HepG2 (cell line): ENCODE results near the gene ATAD3C. TPM values are rescaled to one million over a fixed set of nuclear protein-coding genes. Genes with fewer than 3 reads are reported as not detected.
A peak's percentile ranks its signal among the peaks of the same experiment; 100 is the strongest.

Experiments
- DNMT1 ChIP-seq: sonication (generic); formaldehyde crosslinking; IDR thresholded peaks from 2 replicates; pipeline ENCODE4 v1.5.1; 2020; ENCODE audit warnings: mild to moderate bottlenecking, missing genetic modification reagents
- ESRRA ChIP-seq: sonication (generic); formaldehyde crosslinking; IDR thresholded peaks from 2 replicates; pipeline ENCODE4 v1.5.1; 2020; ENCODE audit warnings: mild to moderate bottlenecking, low read depth, missing genetic modification reagents
- FOXA3 ChIP-seq: IDR thresholded peaks from 2 replicates; pipeline ENCODE4 v1.6.1; 2016; ENCODE audit warnings: missing genetic modification reagents, missing compliant biosample characterization
- GFI1 ChIP-seq: sonication (generic); formaldehyde crosslinking; IDR thresholded peaks from 2 replicates; pipeline ENCODE4 v1.5.0; 2020; ENCODE audit warnings: missing genetic modification reagents, mild to moderate bottlenecking, borderline replicate concordance
- MIXL1 ChIP-seq: IDR thresholded peaks from 2 replicates; pipeline ENCODE4 v1.6.1; 2016
- NFIB ChIP-seq: sonication (generic); formaldehyde crosslinking; IDR thresholded peaks from 2 replicates; pipeline ENCODE4 v1.9.0; 2021; ENCODE audit warnings: missing genetic modification reagents, mild to moderate bottlenecking, borderline replicate concordance
- NKX3-1 ChIP-seq: sonication (generic); formaldehyde crosslinking; IDR thresholded peaks from 2 replicates; pipeline ENCODE4 v1.5.0; 2020; ENCODE audit warnings: missing genetic modification reagents
- NR2F6 ChIP-seq, 2 experiments: IDR thresholded peaks; 2 replicates each; pipeline ENCODE4 v1.6.1; 2016; ENCODE audit warnings: antibody characterized with exemption in 1 of 2, mild to moderate bottlenecking in 1 of 2
- SOX5 ChIP-seq: IDR thresholded peaks from 2 replicates; pipeline ENCODE4 v1.6.1; 2016; ENCODE audit warnings: borderline replicate concordance
- ZFP62 ChIP-seq: sonication (generic); formaldehyde crosslinking; IDR thresholded peaks from 2 replicates; pipeline ENCODE4 v1.4.0; 2020; ENCODE audit warnings: missing genetic modification reagents
- ZNF431 ChIP-seq: sonication (generic); formaldehyde crosslinking; IDR thresholded peaks from 2 replicates; pipeline ENCODE4 v1.9.0; 2022; ENCODE audit warnings: missing genetic modification reagents, low read depth, mild to moderate bottlenecking, borderline replicate concordance
- ZNF644 ChIP-seq: IDR thresholded peaks from 2 replicates; pipeline ENCODE4 v1.6.1; 2016; ENCODE audit warnings: low read depth
- ZSCAN29 ChIP-seq: sonication (generic); formaldehyde crosslinking; conservative IDR thresholded peaks from 2 replicates; pipeline ENCODE4 v1.4.0; 2020; ENCODE audit warnings: mild to moderate bottlenecking, missing genetic modification reagents
- polyA plus RNA-seq, 8 experiments: library from polyadenylated mRNA; depleted of rRNA in 3 of 8; stranded (reverse) in 7 of 8; unstranded in 1 of 8; fragments of >200 nt; fragmentation: Illumina TruSeq in 4 of 8; extraction: Trizol in 4 of 8; gene quantifications; 2 replicates each; pipeline versions ENCODE4 v1.2.1 to v1.2.3, GENCODE V29; 2011 to 2016; ENCODE audit warnings: low read depth in 4 of 8, missing spikeins in 1 of 8, mixed read lengths in 1 of 8; ENCODE audit not compliant: insufficient read depth in 1 of 8
- total RNA-seq, 5 experiments: library from RNA; depleted of rRNA; stranded (reverse); fragments of >200 nt; fragmentation: Illumina TruSeq; extraction: Trizol; gene quantifications; 2 replicates each; pipeline ENCODE4 v1.2.3, GENCODE V29; 2016; ENCODE audit warnings: low read depth in 1 of 5
- TF ChIP-seq, protein P1 (sequence below): sonication (generic); formaldehyde crosslinking; IDR thresholded peaks from 2 replicates; pipeline ENCODE4 v1.5.1; 2020; ENCODE audit warnings: mild to moderate bottlenecking, missing genetic modification reagents, moderate library complexity
- TF ChIP-seq, protein P2 (sequence below): sonication (generic); formaldehyde crosslinking; IDR thresholded peaks from 2 replicates; pipeline ENCODE4 v1.4.0; 2020; ENCODE audit warnings: mild to moderate bottlenecking, missing genetic modification reagents
- TF ChIP-seq, protein P3 (sequence below): sonication (generic); formaldehyde crosslinking; IDR thresholded peaks from 2 replicates; pipeline ENCODE4 v1.4.0; 2020; ENCODE audit warnings: missing genetic modification reagents

The ATAD3C gene
- total and polyA plus RNA-seq, 2 of the 13 experiments (the other 11 are each of a cell fraction or from before 2014, with no cell fraction given) = 2.4 to 3.2 TPM

DNA sequence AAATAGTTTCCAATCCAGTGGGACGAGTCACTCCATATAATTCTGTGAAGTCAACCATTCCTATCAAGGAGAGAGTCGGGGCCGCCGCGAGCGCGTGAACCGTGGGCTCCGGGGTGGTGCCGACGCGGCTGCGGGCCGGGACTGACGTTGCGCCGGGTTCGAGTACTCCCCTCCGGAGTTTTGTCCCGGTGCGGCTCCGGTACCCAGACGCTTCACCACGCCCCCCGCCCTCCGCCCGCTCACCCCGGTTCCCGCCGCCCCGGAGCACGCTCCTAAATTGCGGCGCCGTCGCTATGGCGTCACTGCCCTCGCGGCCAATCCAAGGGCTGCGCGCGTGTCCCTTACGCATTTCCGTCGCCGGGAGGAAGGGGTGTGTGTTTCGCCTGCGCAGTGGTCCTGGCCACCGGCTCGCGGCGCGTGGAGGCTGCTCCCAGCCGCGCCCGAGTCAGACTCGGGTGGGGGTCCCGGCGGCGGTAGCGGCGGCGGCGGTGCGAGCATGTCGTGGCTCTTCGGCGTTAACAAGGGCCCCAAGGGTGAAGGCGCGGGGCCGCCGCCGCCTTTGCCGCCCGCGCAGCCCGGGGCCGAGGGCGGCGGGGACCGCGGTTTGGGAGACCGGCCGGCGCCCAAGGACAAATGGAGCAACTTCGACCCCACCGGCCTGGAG lies 22.0 kb downstream of the ATAD3C start, which contains the start of gene ATAD3B (continued):
- TF ChIP-seq, protein P1, sequence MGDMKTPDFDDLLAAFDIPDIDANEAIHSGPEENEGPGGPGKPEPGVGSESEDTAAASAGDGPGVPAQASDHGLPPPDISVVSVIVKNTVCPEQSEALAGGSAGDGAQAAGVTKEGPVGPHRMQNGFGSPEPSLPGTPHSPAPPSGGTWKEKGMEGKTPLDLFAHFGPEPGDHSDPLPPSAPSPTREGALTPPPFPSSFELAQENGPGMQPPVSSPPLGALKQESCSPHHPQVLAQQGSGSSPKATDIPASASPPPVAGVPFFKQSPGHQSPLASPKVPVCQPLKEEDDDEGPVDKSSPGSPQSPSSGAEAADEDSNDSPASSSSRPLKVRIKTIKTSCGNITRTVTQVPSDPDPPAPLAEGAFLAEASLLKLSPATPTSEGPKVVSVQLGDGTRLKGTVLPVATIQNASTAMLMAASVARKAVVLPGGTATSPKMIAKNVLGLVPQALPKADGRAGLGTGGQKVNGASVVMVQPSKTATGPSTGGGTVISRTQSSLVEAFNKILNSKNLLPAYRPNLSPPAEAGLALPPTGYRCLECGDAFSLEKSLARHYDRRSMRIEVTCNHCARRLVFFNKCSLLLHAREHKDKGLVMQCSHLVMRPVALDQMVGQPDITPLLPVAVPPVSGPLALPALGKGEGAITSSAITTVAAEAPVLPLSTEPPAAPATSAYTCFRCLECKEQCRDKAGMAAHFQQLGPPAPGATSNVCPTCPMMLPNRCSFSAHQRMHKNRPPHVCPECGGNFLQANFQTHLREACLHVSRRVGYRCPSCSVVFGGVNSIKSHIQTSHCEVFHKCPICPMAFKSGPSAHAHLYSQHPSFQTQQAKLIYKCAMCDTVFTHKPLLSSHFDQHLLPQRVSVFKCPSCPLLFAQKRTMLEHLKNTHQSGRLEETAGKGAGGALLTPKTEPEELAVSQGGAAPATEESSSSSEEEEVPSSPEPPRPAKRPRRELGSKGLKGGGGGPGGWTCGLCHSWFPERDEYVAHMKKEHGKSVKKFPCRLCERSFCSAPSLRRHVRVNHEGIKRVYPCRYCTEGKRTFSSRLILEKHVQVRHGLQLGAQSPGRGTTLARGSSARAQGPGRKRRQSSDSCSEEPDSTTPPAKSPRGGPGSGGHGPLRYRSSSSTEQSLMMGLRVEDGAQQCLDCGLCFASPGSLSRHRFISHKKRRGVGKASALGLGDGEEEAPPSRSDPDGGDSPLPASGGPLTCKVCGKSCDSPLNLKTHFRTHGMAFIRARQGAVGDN (CRISPR knock-in tag) = peak; percentile 75
- TF ChIP-seq, protein P2, sequence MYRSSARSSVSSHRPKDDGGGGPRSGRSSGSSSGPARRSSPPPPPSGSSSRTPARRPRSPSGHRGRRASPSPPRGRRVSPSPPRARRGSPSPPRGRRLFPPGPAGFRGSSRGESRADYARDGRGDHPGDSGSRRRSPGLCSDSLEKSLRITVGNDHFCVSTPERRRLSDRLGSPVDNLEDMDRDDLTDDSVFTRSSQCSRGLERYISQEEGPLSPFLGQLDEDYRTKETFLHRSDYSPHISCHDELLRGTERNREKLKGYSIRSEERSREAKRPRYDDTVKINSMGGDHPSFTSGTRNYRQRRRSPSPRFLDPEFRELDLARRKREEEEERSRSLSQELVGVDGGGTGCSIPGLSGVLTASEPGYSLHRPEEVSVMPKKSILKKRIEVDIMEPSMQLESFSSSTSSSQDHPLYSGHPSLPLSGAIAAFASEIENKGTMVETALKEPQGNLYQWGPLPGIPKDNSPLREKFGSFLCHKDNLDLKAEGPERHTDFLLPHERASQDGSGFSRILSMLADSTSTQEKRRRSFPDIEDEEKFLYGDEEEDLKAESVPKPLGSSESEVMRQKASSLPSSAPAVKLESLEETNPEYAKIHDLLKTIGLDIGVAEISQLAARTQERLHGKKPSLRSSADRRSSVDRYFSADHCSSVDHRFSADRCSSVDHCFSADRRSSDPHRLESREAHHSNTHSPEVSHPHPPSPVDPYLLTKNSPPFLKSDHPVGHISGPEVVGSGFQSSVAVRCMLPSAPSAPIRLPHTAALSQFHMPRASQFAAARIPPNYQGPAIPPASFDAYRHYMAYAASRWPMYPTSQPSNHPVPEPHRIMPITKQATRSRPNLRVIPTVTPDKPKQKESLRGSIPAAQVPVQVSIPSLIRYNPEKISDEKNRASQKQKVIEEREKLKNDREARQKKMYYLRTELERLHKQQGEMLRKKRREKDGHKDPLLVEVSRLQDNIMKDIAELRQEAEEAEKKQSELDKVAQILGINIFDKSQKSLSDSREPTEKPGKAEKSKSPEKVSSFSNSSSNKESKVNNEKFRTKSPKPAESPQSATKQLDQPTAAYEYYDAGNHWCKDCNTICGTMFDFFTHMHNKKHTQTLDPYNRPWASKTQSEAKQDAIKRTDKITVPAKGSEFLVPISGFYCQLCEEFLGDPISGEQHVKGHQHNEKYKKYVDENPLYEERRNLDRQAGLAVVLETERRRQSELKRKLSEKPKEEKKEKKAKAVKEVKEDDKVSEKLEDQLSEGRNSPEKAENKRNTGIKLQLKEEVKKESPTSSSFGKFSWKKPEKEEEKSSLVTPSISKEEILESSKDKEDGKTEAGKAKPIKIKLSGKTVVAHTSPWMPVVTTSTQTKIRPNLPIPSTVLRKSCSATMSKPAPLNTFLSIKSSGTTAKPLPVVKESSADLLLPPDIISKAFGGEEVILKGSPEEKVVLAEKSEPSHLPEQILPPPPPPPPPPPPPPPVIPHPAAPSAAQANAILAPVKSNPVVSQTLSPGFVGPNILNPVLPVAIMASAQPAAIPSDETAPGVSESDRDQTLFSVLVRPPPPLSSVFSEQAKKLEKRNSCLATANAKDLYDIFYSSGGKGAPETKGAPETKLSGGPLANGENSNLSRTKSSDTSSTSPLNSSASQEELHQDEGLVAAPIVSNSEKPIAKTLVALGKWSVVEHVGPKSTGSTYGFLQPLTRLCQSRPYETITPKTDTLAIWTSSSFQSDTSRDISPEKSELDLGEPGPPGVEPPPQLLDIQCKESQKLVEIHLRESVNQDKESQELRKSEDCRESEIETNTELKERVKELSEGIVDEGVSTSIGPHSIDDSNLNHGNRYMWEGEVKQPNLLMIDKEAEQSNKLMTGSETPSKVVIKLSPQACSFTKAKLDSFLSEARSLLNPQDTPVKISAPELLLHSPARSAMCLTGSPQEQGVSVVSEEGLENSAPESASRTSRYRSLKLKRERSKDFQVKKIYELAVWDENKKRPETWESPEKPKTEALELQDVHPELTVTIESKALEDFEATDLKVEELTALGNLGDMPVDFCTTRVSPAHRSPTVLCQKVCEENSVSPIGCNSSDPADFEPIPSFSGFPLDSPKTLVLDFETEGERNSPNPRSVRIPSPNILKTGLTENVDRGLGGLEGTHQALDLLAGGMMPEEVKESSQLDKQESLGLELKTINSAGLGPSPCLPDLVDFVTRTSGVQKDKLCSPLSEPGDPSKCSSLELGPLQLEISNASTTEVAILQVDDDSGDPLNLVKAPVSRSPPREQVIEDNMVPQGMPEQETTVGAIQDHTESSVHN (CRISPR knock-in tag) = no peak
- TF ChIP-seq NFIB (CRISPR knock-in tag) (no peak), GFI1 (CRISPR knock-in tag) (no peak), FOXA3 (CRISPR knock-in tag) (peak; percentile 30; the same call in 1 of the 2 replicates), ZSCAN29 (CRISPR knock-in tag) (no peak), ZNF644 (CRISPR knock-in tag) (no peak), NR2F6 (IDR thresholded peaks at IDR 0.05) (no peak), NR2F6 (CRISPR knock-in tag; IDR thresholded peaks at IDR 0.05) (peak; percentile 25; the same call in 1 of the 2 replicates), SOX5 (CRISPR knock-in tag) (no peak), ESRRA (peak; percentile 42; the same call in 1 of the 2 replicates), MIXL1 (CRISPR knock-in tag) (no peak), ZNF431 (CRISPR knock-in tag) (no peak), ZFP62 (CRISPR knock-in tag) (no peak), DNMT1 (CRISPR knock-in tag) (no peak), NKX3-1 (no peak)
- TF ChIP-seq, protein P3, sequence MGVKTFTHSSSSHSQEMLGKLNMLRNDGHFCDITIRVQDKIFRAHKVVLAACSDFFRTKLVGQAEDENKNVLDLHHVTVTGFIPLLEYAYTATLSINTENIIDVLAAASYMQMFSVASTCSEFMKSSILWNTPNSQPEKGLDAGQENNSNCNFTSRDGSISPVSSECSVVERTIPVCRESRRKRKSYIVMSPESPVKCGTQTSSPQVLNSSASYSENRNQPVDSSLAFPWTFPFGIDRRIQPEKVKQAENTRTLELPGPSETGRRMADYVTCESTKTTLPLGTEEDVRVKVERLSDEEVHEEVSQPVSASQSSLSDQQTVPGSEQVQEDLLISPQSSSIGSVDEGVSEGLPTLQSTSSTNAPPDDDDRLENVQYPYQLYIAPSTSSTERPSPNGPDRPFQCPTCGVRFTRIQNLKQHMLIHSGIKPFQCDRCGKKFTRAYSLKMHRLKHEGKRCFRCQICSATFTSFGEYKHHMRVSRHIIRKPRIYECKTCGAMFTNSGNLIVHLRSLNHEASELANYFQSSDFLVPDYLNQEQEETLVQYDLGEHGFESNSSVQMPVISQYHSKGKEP (CRISPR knock-in tag) = no peak
